ENCODE measurements around the gene UQCC3. TPM values are rescaled to one million over a fixed set of nuclear protein-coding genes. Genes with fewer than 3 reads are reported as not detected.
A peak's percentile ranks its signal among the peaks of the same experiment; 100 is the strongest.

The UQCC3 gene
- total and polyA plus RNA-seq, 9 of the 15 experiments (the other 6 are each of a cell fraction or from before 2014, with no cell fraction given), result 3.3 to 44.3 (median 8.0) TPM

DNA sequence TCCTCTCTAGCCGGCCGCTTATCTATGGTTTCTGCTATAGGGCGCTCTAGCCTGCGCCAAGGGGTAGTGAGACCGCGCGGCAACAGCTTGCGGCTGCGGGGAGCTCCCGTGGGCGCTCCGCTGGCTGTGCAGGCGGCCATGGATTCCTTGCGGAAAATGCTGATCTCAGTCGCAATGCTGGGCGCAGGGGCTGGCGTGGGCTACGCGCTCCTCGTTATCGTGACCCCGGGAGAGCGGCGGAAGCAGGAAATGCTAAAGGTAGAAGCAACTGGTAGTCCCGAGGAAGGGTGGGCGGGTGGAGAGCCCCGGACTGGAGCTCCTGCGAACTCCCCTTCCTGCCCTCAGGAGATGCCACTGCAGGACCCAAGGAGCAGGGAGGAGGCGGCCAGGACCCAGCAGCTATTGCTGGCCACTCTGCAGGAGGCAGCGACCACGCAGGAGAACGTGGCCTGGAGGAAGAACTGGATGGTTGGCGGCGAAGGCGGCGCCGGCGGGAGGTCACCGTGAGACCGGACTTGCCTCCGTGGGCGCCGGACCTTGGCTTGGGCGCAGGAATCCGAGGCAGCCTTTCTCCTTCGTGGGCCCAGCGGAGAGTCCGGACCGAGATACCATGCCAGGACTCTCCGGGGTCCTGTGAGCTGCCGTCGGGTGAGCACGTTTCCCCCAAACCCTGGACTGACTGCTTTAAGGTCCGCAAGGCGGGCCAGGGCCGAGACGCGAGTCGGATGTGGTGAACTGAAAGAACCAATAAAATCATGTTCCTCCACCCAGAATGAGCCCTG is at the start of gene UQCC3, which contains the start of gene LBHD1 (continued):
- TF ChIP-seq CEBPG (CRISPR knock-in tag; IDR thresholded peaks at IDR 0.05) (peak; percentile 24; the same call in 1 of the 2 replicates), CEBPG (tag; conservative IDR thresholded peaks at IDR 0.05 in 1 of 2, IDR thresholded peaks at IDR 0.05 in 1 of 2) (no peak), PHF21A (IDR thresholded peaks at IDR 0.05; ENCODE audit: borderline replicate concordance, low read depth) (no peak), IFI16 (CRISPR knock-in tag; IDR thresholded peaks at IDR 0.05) (no peak), CREBBP (IDR thresholded peaks at IDR 0.05; ENCODE audit: low read depth, low read length) (no peak), RBM25 (IDR thresholded peaks at IDR 0.05; ENCODE audit: low read depth, low read length, severe bottlenecking) (no peak), KLF1 (tag; IDR thresholded peaks at IDR 0.05) (no peak), RB1 (IDR thresholded peaks at IDR 0.05; ENCODE audit: low read depth) (peak; percentile 58; the same call in 1 of the 2 replicates), TOE1 (IDR thresholded peaks at IDR 0.05; ENCODE audit: borderline replicate concordance) (no peak), TOE1 (CRISPR knock-in tag; IDR thresholded peaks at IDR 0.05; ENCODE audit: borderline replicate concordance, low read depth) (no peak), ZBTB7A (IDR thresholded peaks at IDR 0.05; ENCODE audit: borderline replicate concordance, control insufficient read depth, low read depth, low read length) (no peak), ESRRA (IDR thresholded peaks at IDR 0.05; ENCODE audit: borderline replicate concordance, low read depth) (peak; percentile 73; the same call in 1 of the 2 replicates), ARID1B (IDR thresholded peaks at IDR 0.05) (no peak), SMC3 (conservative IDR thresholded peaks at IDR 0.05; ENCODE audit: insufficient read depth, low read depth, low read length) (no peak), ZFX (CRISPR knock-in tag; IDR thresholded peaks at IDR 0.05) (peak; percentile 36), ZSCAN32 (CRISPR knock-in tag; IDR thresholded peaks at IDR 0.05) (no peak), ZNF174 (CRISPR knock-in tag; IDR thresholded peaks at IDR 0.05) (no peak), NFATC3 (IDR thresholded peaks at IDR 0.05) (no peak), HDGF (IDR thresholded peaks at IDR 0.05) (no peak), RHOXF2B (CRISPR knock-in tag; conservative IDR thresholded peaks at IDR 0.05) (no peak), YY1 (IDR thresholded peaks at IDR 0.05; ENCODE audit: borderline replicate concordance in 1 of 3, control insufficient read depth in 1 of 3, extremely low read depth in 1 of 3, insufficient read depth in 3 of 3, insufficient read length in 1 of 3, insufficient replicate concordance in 2 of 3, low read depth in 1 of 3, low read length in 2 of 3) (peak; percentile 48 to 92 (median 80)), ZNF436 (CRISPR knock-in tag; IDR thresholded peaks at IDR 0.05) (no peak), TEAD4 (IDR thresholded peaks at IDR 0.05; ENCODE audit: low read length) (peak; percentile 11; the same call in 1 of the 2 replicates), TEAD4 (CRISPR knock-in tag; IDR thresholded peaks at IDR 0.05; ENCODE audit: borderline replicate concordance) (no peak)
- TF ChIP-seq, protein P1, sequence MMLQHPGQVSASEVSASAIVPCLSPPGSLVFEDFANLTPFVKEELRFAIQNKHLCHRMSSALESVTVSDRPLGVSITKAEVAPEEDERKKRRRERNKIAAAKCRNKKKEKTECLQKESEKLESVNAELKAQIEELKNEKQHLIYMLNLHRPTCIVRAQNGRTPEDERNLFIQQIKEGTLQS (IDR thresholded peaks at IDR 0.05), result no peak
- TF ChIP-seq, protein P1 (CRISPR knock-in tag; conservative IDR thresholded peaks at IDR 0.05), result no peak
- TF ChIP-seq, protein P2, sequence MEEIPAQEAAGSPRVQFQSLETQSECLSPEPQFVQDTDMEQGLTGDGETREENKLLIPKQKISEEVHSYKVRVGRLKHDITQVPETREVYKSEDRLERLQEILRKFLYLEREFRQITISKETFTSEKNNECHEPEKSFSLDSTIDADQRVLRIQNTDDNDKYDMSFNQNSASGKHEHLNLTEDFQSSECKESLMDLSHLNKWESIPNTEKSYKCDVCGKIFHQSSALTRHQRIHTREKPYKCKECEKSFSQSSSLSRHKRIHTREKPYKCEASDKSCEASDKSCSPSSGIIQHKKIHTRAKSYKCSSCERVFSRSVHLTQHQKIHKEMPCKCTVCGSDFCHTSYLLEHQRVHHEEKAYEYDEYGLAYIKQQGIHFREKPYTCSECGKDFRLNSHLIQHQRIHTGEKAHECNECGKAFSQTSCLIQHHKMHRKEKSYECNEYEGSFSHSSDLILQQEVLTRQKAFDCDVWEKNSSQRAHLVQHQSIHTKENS (CRISPR knock-in tag; IDR thresholded peaks at IDR 0.05), result no peak
- TF ChIP-seq, protein P3, sequence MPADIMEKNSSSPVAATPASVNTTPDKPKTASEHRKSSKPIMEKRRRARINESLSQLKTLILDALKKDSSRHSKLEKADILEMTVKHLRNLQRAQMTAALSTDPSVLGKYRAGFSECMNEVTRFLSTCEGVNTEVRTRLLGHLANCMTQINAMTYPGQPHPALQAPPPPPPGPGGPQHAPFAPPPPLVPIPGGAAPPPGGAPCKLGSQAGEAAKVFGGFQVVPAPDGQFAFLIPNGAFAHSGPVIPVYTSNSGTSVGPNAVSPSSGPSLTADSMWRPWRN (IDR thresholded peaks at IDR 0.05; ENCODE audit: low read depth), result no peak
